Measurements from ENCODE around the gene FAR2. TPM values are rescaled to one million over a fixed set of nuclear protein-coding genes. Genes with fewer than 3 reads are reported as not detected.

The FAR2 gene
- total and polyA plus RNA-seq, 2 of the 13 experiments (the other 11 are each of a cell fraction or from before 2014, with no cell fraction given), result not detected

GRCh38 chr12:29286081-29286790 lies 137.2 kb downstream of the FAR2 start (continued):
- TF ChIP-seq ZNF18 (CRISPR knock-in tag; IDR thresholded peaks at IDR 0.05; ENCODE audit: insufficient replicate concordance) (no peak), SOX5 (CRISPR knock-in tag; IDR thresholded peaks at IDR 0.05; ENCODE audit: borderline replicate concordance) (no peak), ZNF382 (CRISPR knock-in tag; IDR thresholded peaks at IDR 0.05; ENCODE audit: borderline replicate concordance) (no peak), ZNF232 (CRISPR knock-in tag; IDR thresholded peaks at IDR 0.05; ENCODE audit: borderline replicate concordance) (no peak), XRCC5 (optimal IDR thresholded peaks at IDR 0.05; ENCODE audit: low read length) (no peak), ZBTB8A (CRISPR knock-in tag; IDR thresholded peaks at IDR 0.05; ENCODE audit: borderline replicate concordance, low read depth) (no peak), ZNF282 (IDR thresholded peaks at IDR 0.05; ENCODE audit: partially characterized antibody) (no peak)

- Histone ChIP-seq H3K27ac (ENCODE audit: extremely low read length, insufficient read depth, low read length) (no peak overlapping the region), H3K4me2 (ENCODE audit: low read depth, low read length) (no peak overlapping the region), H4K20me1 (ENCODE audit: insufficient read depth, low read length) (no peaks in the 10 kb centered on the region), H3K27me3 (ENCODE audit: control insufficient read depth in 1 of 2, insufficient read depth in 2 of 2, low read length in 2 of 2) (no peaks in the 10 kb centered on the region), H3K9ac (ENCODE audit: insufficient read depth, low read depth, low read length) (no peak overlapping the region), H3K36me3 (replicated peaks in 1 of 2; ENCODE audit: control insufficient read depth in 1 of 2, insufficient read depth in 2 of 2, low read length in 2 of 2) (no peaks in the 10 kb centered on the region), H3K79me2 (ENCODE audit: insufficient read depth, low read length) (no peaks in the 10 kb centered on the region), H2AFZ (ENCODE audit: low read length) (no peak overlapping the region), H3K4me3 (replicated peaks in 1 of 3; ENCODE audit: insufficient read depth in 1 of 3, low read depth in 2 of 3, low read length in 3 of 3) (no peak overlapping the region), H3K4me1 (ENCODE audit: insufficient read depth, low read length) (no peaks in the 10 kb centered on the region), H3K9me3 (ENCODE audit: low read length) (no peaks in the 10 kb centered on the region)
- in situ Hi-C loops (cut with HindIII; ENCODE audit: extremely low pct_ligation_motif_present, low pct_unique_long_range_greater_than_20kb) (no loop called here), intact Hi-C loops (cut with micrococcal nuclease; ENCODE audit: unreplicated experiment) (no loop called here)
- POLR2A ChIA-PET, result no interaction called here
- CTCF ChIA-PET (ENCODE audit: low intra/inter-chr PET ratio, low total read pairs), result no interaction called here
- FAIRE-seq, result no peak
- no TSS peak for BruUV-seq (replicated peaks)
- 33% methylated on average over 1 of the region's 1 CpG for WGBS (ENCODE audit: low lambda C conversion rate)
- no peak for DNase-seq (ENCODE audit: low spot score)
- no peak for ATAC-seq
- no peak for TF ChIP-seq ZHX1 (CRISPR knock-in tag; IDR thresholded peaks at IDR 0.05; ENCODE audit: low read depth)
- TF ChIP-seq NFAT5 (CRISPR knock-in tag; IDR thresholded peaks at IDR 0.05), result no peak
- no peak for TF ChIP-seq ZNF264 (CRISPR knock-in tag; IDR thresholded peaks at IDR 0.05)
- no peak for TF ChIP-seq ZNF276 (CRISPR knock-in tag; IDR thresholded peaks at IDR 0.05; ENCODE audit: low read depth)
Observed at GRCh38 chr12:29287622-29288021, 138.5 kb downstream of the FAR2 start.
